Central memory CD4-positive, alpha-beta T cell (primary cell): Measurements from ENCODE around the gene ZNHIT2.
"Not testable (repeated sequence)": the region's sequence is repeated elsewhere in the genome, so short reads cannot be mapped to it uniquely, and the experiment has no call there.

Experiments used
- DNase-seq: peaks from one replicate; pipeline ENCODE4 v3.0.0; 2022

ZNHIT2 gene

DNA sequence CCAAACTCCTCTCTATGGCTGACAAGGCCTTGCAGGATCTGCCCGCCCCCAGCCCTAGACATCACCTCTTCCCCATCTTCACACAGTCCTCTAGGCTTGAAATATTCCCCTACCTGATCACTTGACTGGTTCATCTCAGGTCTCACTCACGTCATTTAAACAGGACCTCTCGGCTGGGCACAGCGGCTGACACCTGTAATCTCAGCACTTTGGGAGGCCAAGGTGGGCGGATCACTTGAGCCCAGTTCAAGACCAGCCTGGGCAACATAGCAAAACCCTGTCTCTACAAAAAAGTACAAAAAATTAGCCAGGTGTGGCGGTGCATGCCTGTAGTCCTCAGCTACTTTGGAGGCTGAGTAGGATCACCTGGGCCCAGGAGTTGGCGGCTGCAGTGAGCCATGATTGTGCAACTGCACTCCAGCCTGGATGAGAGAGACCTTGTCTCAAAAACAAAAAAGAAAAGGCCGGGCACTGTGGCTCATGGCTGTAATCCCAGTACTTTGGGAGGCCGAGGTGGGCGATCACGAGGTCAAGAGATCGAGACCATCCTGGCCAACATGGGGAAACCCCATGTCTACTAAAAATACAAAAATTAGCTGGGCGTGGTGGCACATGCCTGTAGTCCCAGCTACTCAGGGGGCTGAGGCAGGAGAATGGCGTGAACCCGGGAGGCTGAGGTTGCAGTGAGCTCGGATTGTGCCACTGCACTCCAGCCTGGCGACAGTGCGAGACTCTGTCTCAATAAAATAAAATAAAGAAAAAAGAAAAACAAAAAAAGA is 1.6 kb upstream of the ZNHIT2 start:
- DNase-seq = not testable (repeated sequence)

DNA sequence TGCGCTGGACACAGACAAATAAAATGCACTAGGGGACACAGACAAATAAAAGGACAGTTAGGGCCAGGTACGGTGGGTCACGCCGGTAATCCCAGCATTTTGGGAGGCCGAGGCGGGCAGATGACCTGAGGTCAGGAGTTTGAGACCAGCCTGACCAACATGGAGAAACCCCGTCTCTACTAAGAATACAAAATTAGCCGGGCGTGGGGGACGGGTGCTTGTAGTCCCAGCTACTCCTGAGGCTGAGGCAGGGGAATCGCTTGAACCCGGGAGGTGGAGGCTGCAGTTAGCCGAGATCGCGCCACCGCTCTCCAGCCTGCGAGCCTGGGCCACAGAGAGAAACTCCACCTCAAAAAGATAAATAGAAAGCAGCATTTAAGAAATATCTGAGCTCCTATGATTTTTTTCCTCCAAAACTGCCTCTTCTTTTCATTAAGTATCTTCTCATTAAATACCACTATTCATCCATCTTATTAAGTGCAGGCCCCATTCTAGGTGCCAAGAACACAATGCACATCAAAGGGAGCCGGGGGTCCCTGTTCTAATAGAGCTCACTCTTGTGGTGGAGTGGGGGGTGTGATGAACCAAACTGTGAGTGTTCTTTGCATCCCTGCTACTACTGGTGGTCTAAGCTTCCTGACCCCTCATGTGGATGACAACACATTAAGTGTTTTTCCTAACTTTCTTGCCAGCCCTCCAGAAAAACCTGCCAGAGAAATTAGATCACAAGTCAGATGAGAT is 766 bp upstream of the ZNHIT2 start:
- DNase-seq = no peak

DNA sequence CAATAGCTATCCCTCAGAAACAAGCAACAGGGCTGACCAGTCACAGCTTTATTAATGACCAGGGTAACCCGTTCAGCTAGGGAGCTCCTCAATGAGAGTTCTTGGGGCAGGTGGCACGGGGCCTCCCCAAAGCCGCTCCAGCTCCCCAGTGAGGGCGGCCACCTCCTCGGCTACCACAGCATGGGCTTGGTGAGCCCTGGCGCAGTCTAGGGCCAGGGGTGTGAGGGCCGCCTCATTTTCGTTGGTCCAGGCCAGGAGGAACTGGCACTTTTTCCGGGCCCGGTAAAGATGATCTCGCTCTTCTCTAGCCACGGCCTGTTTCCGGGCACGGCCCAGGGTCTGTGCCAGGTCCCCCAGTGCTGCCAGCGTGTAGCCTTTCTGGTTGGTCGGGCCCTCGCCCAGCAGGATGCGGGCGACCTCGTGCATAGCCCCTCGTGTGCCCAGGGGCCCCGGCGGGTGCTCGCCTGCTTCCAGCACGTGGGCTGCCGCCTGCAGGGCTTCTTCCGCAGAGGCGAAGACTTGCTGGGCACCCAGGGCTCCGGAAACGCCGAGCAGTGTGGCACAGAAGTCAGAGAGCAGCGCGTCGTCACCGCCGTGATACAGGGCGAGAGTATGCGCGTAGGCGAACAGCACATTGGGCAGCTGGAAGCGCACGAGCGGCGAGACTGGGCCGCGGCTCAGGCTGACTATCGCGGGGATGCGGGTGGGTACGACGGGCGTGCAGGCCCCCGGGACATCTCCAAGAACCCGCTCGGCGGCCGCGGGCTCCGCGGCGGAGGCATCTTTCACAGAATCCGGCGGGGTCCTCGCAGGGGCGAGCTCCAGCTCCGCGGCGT is 913 bp downstream of the ZNHIT2 start:
- peak; percentile 70 for DNase-seq

DNA sequence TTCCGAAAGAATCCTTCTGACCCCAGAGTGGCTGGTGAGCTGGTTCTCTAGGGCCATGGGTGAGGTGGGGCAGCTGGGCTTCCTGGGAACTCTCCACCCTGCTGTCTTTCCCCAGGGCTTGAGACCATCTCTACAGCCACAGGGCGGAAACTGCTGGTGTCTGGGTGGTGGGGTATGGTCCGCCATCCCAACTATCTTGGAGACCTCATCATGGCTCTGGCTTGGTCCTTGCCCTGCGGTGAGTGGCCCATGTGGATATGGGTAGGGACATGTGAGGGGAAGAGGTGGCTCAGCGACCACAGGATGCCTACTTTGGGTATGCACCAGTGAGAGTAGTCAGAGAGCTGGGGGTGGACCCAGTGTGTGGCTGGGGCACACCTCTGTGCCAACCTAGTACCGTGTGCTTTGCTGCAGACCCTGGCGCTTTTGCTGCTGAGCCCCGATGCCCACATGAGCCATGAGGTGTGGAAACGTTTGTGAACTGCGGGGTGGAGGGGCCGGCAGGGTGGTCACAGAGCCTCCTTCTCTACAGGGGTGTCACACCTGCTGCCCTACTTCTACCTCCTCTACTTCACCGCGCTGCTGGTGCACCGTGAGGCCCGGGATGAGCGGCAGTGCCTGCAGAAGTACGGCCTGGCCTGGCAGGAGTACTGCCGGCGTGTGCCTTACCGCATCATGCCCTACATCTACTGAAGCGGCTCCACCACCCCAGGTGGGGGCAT is 2.0 kb downstream of the ZNHIT2 start:
- no peak for DNase-seq

DNA sequence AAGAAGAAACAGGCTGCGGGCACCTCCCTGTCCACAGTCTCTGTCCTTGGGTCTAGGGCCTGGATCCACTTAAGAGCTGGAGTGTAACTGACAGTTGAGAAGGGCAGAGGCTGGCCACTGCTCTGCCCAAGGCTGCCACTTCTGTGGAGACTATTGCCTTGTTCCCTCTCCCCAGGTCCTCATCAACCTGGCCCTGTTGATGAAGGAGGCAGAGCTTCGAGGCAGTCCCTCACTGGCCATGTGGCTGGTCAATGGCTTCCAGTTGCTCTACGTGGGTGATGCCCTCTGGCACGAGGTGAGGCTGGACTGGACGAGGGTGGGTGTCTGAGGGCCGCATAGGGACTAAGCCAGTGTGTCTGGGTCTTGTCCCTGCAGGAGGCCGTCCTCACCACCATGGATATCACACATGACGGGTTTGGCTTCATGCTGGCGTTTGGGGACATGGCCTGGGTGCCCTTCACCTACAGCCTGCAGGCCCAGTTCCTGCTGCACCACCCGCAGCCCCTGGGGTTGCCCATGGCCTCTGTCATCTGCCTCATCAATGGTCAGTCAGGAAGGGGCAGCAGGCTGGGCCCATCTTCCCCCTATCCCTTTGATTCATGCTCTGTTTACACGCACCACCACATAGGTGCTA is 2.8 kb downstream of the ZNHIT2 start:
- DNase-seq = no peak

DNA sequence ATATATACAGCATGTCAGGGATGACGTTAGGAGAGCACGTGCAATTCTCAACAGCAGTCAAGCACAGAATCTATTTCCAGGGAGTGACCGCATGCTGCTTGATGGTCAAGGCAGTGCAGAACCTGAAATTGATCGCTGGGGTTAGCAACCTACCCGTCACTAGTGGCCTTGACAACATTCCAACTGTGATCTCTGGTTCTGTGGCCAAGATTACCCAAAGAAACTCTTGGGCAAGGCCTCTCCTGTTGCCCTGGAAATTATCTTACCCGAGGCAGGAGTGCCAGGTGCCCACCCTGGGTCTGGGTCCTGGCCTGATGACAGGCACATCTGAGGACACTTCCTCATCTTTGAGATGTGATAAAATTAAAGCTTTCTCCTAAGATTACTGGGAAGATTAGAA is 3.7 kb downstream of the ZNHIT2 start:
- no peak for DNase-seq

DNA sequence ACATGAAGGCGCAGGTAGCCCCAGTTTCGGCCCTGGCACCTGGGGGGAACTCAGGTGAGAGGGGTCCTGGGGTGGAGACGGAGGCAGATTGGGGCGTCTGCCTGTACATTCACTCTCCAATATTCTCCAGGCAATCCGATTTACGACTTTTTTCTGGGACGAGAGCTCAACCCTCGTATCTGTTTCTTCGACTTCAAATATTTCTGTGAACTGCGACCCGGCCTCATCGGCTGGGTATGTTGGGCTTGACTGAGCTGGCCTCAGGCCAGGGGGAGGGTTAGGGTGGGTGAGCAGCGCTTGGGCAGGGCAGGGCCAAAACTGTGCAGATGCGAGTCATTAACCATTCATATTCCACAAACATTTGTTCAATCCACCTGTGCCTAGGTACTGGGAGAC is 4.1 kb downstream of the ZNHIT2 start:
- DNase-seq = no peak

DNA sequence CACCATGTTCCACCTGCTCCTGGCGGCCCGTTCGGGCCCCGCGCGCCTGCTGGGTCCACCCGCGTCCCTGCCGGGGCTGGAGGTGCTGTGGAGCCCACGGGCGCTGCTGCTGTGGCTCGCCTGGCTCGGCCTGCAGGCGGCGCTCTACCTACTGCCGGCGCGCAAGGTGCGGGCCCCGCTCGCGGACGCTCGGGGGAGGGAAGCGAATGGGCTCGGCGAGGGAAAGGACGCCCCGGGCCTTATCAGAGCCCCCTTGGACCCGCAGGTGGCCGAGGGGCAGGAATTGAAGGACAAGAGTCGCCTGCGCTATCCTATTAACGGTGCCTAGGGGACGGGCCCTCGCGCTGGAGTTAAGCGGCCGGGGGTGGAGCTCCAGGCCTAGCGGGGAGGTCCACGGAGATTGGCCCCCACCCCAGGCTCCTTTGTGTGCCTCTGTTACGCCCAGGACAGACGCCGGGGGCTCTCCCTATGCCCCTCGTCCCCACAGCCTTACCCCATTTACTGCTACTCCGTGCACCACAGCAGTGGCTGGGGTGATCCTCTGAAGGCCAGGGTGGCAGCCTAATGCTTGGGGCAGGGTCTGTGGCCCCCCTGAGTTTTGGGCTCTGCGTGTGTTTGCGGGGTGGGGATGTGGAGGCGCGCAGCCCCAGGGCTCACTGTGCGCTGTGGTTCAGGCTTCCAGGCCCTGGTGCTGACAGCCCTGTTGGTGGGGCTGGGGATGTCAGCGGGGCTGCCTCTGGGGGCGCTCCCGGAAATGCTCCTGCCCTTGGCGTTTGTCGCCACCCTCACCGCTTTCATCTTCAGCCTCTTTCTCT is 4.7 kb downstream of the ZNHIT2 start:
- DNase-seq = peak; percentile 74

DNA sequence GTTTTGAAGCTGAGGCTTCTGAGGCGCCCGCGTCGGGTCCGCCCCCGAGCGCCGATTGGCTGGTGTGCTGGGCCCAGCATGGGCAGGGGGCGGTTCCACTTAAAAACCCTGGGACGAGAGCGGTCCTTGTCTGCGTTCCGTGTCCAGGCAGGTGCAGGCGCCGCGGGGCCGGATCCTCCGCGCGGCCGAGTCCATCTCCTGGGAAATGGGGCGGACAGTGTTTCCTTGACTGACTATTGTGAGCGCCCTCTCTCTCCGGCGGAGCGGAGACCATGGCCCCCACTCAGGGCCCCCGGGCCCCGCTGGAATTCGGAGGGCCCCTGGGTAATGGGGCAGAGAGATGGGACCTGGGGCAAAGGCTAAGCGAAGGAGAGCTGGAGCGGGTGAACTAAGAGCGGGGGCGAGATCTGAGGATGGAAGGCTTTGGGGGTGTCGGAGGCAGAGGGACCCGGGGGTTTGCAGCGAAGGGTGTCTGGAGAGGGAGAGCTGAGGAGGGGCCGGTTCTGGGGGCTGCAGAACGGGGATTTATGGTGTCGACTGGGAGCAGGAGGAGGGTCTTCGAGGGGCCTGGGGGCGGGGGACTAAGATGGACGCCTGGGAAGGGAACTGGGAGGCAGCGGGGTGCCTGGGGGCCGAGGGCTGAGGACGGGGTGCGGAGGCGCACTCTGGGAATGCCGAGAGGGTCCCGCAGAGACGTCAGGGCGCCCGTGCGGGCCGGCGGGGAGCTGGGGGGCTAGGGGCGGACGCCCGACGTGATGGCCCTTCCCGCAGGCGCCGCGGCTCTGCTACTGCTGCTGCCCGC is 5.6 kb downstream of the ZNHIT2 start, which contains the start of gene TM7SF2:
Gene TM7SF2 (plus strand): TSS at position 129 of the 802 bp plus-strand sequence. CDS start 144 bp downstream, at position 273.
- peak; percentile 90 for DNase-seq

DNA sequence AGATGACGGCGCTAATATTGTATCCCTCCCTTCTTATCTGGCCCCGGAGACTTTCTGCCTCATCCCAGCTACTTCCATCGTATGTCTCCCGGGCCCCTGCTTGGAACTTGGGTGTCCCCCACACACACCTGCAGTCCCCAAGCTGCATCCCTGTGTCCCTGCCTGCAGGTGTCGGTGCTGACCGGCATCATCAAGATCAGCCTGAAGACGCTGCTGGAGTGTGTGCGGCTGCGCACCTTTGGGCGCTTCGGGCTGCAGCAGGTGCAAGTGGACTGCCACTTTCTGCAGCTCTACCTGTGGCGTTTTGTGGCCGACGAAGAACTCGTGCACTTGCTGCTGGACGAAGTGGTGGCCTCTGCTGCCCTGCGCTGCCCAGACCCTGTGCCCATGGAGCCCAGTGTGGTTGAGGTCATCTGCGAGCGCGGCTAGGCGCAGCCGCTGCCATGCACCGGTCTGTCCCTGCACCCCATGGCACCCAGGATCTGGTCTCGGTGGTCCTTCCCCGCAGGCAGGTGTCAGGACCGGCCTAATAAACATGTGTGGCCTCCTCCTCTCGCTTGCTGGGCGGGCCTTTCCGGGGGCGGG is 6.2 kb downstream of the ZNHIT2 start:
- no peak for DNase-seq

DNA sequence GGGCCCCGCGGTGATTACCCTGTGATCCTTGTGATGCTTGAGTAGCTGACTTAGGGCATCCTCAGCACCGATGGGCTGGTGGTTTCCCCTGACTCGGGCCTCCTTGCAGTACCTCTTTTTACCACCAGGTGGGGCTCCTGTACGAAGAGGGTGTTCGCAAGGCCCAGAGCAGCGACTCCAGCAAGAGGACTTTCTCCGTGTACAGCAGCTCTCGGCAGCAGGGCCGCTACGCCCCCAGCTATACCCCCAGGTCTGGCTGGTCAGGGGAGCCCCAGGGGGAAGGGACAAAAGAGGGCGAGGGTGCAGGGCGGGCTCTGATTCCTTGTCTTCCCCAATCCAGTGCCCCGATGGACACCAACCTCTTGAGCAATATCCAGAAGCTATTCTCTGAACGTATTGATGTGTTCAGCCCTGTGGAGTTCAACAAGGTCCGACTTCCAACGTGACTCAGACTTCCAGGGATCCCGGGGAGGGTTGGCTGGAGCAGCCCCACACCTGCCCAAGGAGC is 7.1 kb downstream of the ZNHIT2 start:
- peak; percentile 87 for DNase-seq

DNA sequence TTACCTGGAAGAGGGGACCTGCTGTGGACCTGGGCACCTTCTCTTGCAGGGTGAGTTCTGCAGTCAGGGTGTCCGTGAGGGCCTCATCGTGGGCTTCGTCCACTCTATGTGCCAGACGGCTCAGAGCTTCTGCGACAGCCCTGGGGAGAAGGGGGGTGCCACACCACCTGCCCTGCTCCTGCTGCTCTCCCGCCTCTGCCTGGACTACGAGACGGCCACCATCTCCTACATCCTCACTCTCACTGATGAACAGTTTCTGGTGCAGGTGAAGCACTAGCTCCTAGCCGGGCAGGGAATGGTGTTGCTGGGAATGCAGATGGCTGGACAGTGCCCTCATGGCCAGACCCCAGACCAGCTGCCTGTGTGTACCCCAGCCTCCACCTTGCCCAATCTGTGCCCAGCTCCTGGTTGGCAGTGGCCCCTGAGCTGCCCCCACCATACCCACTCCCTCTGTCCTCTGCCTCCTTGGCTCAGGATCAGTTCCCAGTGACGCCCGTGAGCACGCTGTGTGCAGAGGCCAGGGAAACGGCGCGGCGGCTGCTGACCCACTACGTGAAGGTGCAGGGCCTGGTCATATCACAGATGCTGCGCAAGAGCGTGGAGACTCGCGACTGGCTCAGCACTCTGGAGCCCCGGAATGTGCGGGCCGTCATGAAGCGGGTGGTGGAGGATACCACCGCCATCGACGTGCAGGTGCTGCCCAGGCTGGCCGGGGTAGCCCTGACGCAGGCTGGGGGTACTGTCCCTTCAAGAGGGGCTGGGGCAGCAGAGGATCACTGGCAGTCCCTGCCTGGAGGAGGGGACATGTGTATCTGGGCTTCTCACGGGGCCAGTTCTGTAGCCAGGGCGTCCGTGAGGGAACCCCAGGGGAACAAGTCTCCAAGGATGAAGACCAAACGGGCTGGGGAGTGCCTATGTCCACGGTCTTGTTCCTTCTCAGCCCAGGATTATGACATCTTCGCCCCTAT is 8.0 kb downstream of the ZNHIT2 start:
- DNase-seq = no peak

DNA sequence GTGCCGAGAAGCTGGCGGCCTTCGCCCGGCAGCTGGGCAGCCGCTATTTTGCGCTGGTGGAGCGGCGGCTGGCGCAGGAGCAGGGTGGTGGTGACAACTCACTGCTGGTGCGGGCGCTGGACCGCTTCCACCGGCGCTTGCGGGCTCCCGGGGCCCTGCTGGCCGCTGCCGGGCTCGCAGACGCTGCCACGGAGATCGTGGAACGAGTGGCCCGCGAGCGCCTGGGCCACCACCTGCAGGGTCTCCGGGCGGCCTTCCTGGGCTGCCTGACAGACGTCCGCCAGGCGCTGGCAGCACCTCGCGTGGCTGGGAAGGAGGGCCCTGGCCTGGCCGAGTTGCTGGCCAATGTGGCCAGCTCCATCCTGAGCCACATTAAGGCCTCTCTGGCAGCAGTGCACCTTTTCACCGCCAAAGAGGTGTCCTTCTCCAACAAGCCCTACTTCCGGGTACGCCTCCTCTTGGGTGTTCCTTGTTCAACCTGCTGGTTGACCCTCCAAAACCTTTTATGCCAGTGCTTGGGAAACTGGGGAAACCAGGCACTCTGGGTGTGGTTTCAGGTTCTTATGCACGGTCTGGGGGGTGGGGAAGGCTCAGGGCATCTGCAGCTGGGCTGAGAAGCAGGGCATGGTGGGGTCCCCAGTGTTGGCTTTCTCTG is 8.9 kb downstream of the ZNHIT2 start:
- DNase-seq = no peak

DNA sequence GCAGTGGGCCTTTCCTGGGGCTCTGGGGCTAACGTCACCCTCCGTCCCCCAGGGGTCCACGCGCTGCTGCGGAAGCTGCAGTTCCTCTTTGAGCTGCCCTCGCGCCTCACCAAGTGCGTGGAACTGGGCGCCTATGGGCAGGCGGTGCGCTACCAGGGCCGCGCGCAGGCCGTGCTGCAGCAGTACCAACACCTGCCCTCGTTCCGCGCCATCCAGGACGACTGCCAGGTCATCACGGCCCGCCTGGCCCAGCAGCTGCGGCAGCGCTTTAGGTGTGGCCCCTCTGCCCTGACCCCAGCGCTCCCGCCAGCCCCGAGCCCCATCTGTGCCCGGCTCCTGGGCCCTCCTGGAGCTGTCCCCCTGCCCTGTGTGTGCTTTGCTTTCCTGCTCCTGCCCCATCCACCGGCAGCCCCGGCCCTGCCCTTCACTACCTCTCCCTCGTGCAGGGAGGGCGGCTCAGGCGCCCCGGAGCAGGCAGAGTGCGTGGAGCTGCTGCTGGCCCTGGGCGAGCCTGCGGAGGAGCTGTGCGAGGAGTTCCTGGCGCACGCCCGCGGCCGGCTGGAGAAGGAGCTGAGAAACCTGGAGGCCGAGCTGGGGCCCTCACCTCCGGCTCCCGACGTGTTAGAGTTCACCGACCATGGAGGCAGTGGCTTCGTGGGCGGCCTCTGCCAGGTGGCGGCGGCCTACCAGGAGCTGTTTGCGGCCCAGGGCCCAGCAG is 9.6 kb downstream of the ZNHIT2 start:
- DNase-seq = no peak

DNA sequence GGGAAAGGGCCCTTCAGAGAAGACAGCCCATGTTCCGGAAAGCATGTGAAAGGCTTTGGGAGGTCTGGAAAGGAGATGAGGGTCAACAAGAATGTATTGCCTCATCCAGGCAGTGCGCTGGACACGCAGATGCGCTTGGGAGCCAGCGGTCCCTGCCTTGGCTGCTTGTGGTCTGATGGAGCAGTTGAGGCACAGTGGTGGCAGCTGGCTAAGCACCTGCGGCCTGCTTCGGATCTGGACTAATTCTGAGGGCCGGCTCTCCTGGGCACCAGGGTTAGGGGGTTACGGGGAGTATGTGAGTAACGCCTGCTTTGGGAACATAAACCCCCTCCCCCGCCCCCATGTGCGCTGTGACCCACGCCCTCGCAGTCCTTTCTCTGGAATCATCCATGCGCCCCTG is 10.4 kb downstream of the ZNHIT2 start:
- no peak for DNase-seq

DNA sequence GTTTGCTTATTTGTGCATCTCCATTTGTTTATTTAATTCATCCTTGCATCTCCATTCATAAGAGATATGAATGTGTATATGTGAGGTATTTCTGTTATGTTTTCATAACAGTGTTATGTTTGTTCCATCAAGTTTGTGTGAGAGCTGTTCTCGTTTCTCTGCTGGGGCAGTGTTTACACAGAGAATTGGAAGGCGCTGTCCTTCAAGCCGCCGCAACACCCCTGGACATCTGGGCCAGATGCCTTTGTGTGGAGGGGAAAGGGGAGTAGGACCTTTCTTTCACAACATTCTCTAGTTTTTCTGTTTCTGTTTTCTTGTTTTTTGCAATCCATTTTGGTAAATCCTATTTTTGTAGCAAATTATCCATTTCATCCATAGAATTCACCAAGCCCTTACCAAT is 12.9 kb downstream of the ZNHIT2 start:
- DNase-seq = no peak

DNA sequence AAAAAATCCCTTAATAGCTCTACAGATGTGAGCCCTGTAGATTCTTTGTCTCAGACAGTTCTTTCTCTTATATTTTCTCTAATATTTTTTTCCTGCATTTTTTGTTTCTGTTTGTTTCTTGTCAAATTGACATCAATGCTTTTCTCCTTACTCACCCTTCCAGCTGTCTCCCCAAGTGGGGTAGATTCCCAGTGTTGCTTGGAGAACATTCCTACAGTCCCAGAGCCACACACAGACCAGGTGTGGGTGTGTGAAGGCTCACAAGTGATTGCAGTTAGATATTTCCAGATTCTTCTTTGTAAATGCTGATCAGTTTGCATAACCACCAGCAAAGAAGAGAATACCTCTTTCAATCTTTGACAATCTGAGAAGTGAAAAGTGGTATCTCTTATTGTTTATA is 14.0 kb downstream of the ZNHIT2 start:
- no peak for DNase-seq
